HG03066 (cell line): ENCODE results near the gene BNIP2.
"Not testable (repeated sequence)": the region's sequence is repeated elsewhere in the genome, so short reads cannot be mapped to it uniquely, and the experiment has no call there.

Experiments
- ATAC-seq: cut with Tn5 transposase; IDR thresholded peaks from one replicate; pipeline ENCODE4 v1.9.1; 2021; ENCODE audit warnings: low read depth; ENCODE audit not compliant: unreplicated experiment

BNIP2 gene

GRCh38 chr15:59644756-59645155 is 44.4 kb downstream of the BNIP2 start:
- ATAC-seq = no peak

GRCh38 chr15:59642351-59642750 is 46.8 kb downstream of the BNIP2 start:
- no peak for ATAC-seq

- not testable (repeated sequence) for ATAC-seq
These were observed 51.6 kb downstream of the BNIP2 start for GRCh38 chr15:59637507-59637906.

GRCh38 chr15:59636184-59636583 is 52.9 kb downstream of the BNIP2 start:
- ATAC-seq = no peak

- no peak for ATAC-seq
These were observed 56.4 kb downstream of the BNIP2 start for GRCh38 chr15:59632714-59633113.

- ATAC-seq = no peak
These were observed 66.8 kb downstream of the BNIP2 start for GRCh38 chr15:59622289-59622688.

- no peak for ATAC-seq
These were observed 70.7 kb downstream of the BNIP2 start for GRCh38 chr15:59618406-59618805.

GRCh38 chr15:59616379-59616778 is 72.7 kb downstream of the BNIP2 start:
- ATAC-seq = no peak

- no peak for ATAC-seq
These were observed 73.5 kb downstream of the BNIP2 start for GRCh38 chr15:59615661-59616060.

GRCh38 chr15:59614153-59614552 is 75.0 kb downstream of the BNIP2 start:
- no peak for ATAC-seq

GRCh38 chr15:59611276-59612260 is 77.6 kb downstream of the BNIP2 start, which contains the start of gene GCNT3:
GCNT3 (plus strand) TSS chr15:59611783; CDS start chr15:59618239, 6,456 bp downstream.
- no peak for ATAC-seq

- no peak for ATAC-seq
These were observed 79.1 kb downstream of the BNIP2 start for GRCh38 chr15:59609730-59610712.
